HUES6 (cell line): Measurements from ENCODE around the gene AK4.
A peak's percentile ranks its signal among the peaks of the same experiment; 100 is the strongest.

Source experiments
- H3K27ac ChIP-seq: 2 replicates; pipeline ENCODE4 v1.7.0; 2013; ENCODE audit warnings: low read depth, mild to moderate bottlenecking, low read length, inconsistent platforms
- H3K27me3 ChIP-seq: 2 replicates; pipeline ENCODE4 v1.6.1; 2013; ENCODE audit warnings: low read length; ENCODE audit not compliant: control insufficient read depth, insufficient read depth
- H3K36me3 ChIP-seq: 2 replicates; pipeline ENCODE4 v1.6.1; 2013; ENCODE audit warnings: low read length; ENCODE audit not compliant: control insufficient read depth, insufficient read depth
- H3K4me1 ChIP-seq: 2 replicates; pipeline ENCODE4 v1.6.1; 2013; ENCODE audit warnings: low read length; ENCODE audit not compliant: control insufficient read depth, insufficient read depth
- H3K4me3 ChIP-seq: 2 replicates; pipeline ENCODE4 v1.5.1; 2013; ENCODE audit warnings: low read depth, low read length
- H3K9ac ChIP-seq: one replicate; pipeline ENCODE4 v1.6.1; 2013; ENCODE audit warnings: mild to moderate bottlenecking, low read length
- H3K9me3 ChIP-seq: 2 replicates; pipeline ENCODE4 v1.6.1; 2013; ENCODE audit warnings: low read depth, low read length; ENCODE audit not compliant: control insufficient read depth, insufficient read depth

Gene AK4

GRCh38 chr1:65265651-65266351 is 117.8 kb downstream of the AK4 start:
- H3K4me3 ChIP-seq = peak overlapping the region; percentile 62
- peaks cover 14% of the 10 kb centered on the region for H3K4me1 ChIP-seq
- H3K27ac ChIP-seq = no peak overlapping the region
- H3K9ac ChIP-seq = peak overlapping the region; percentile 77
- H3K36me3 ChIP-seq = no peaks in the 10 kb centered on the region
- peaks cover 7% of the 10 kb centered on the region for H3K27me3 ChIP-seq
- H3K9me3 ChIP-seq = no peaks in the 10 kb centered on the region

- Histone ChIP-seq H3K9me3 (no peaks in the 10 kb centered on the region), H3K36me3 (no peaks in the 10 kb centered on the region), H3K27ac (no peak overlapping the region), H3K4me1 (peaks cover 13% of the 10 kb centered on the region), H3K9ac (no peak overlapping the region), H3K4me3 (peak overlapping the region; percentile 62), H3K27me3 (peaks cover 7% of the 10 kb centered on the region)
Measured at GRCh38 chr1:65266476-65266875, 118.5 kb downstream of the AK4 start.

GRCh38 chr1:65267271-65267670 is 119.3 kb downstream of the AK4 start:
- Histone ChIP-seq H3K27ac (no peak overlapping the region), H3K36me3 (no peaks in the 10 kb centered on the region), H3K27me3 (peaks cover 7% of the 10 kb centered on the region), H3K9ac (no peak overlapping the region), H3K4me3 (no peak overlapping the region), H3K4me1 (peaks cover 13% of the 10 kb centered on the region), H3K9me3 (no peaks in the 10 kb centered on the region)

GRCh38 chr1:65267683-65268082 is 119.7 kb downstream of the AK4 start:
- Histone ChIP-seq H3K27me3 (peaks cover 7% of the 10 kb centered on the region), H3K36me3 (no peaks in the 10 kb centered on the region), H3K9ac (no peak overlapping the region), H3K4me3 (no peak overlapping the region), H3K4me1 (peaks cover 13% of the 10 kb centered on the region), H3K27ac (no peak overlapping the region), H3K9me3 (no peaks in the 10 kb centered on the region)

GRCh38 chr1:65269612-65270011 is 121.6 kb downstream of the AK4 start:
- peaks cover 7% of the 10 kb centered on the region for H3K27me3 ChIP-seq
- H3K4me1 ChIP-seq = peaks cover 9% of the 10 kb centered on the region
- H3K36me3 ChIP-seq = no peaks in the 10 kb centered on the region
- H3K4me3 ChIP-seq = no peak overlapping the region
- no peak overlapping the region for H3K9ac ChIP-seq
- no peak overlapping the region for H3K27ac ChIP-seq
- no peaks in the 10 kb centered on the region for H3K9me3 ChIP-seq

GRCh38 chr1:65276197-65276939 is 128.4 kb downstream of the AK4 start:
- Histone ChIP-seq H3K4me1 (peaks cover 32% of the 10 kb centered on the region), H3K27me3 (peaks cover 6% of the 10 kb centered on the region; the same call in 1 of the 2 replicates), H3K9ac (no peak overlapping the region), H3K36me3 (no peaks in the 10 kb centered on the region), H3K9me3 (no peaks in the 10 kb centered on the region), H3K4me3 (no peak overlapping the region), H3K27ac (no peak overlapping the region)

- Histone ChIP-seq H3K4me3 (peak overlapping the region; percentile 47; the same call in 1 of the 2 replicates), H3K9me3 (no peaks in the 10 kb centered on the region), H3K27me3 (peaks cover 6% of the 10 kb centered on the region; the same call in 1 of the 2 replicates), H3K9ac (no peak overlapping the region), H3K36me3 (no peaks in the 10 kb centered on the region), H3K4me1 (peaks cover 32% of the 10 kb centered on the region), H3K27ac (no peak overlapping the region)
Measured at GRCh38 chr1:65277605-65278347, 129.8 kb downstream of the AK4 start.

- peaks cover 6% of the 10 kb centered on the region; the same call in 1 of the 2 replicates for H3K27me3 ChIP-seq
- peak overlapping the region; percentile 47 for H3K4me3 ChIP-seq
- no peak overlapping the region for H3K27ac ChIP-seq
- H3K36me3 ChIP-seq = no peaks in the 10 kb centered on the region
- no peaks in the 10 kb centered on the region for H3K9me3 ChIP-seq
- H3K4me1 ChIP-seq = peaks cover 32% of the 10 kb centered on the region
- peak overlapping the region; percentile 21 for H3K9ac ChIP-seq
Measured at GRCh38 chr1:65278376-65279069, 130.5 kb downstream of the AK4 start.

- no peak overlapping the region for H3K27ac ChIP-seq
- H3K36me3 ChIP-seq = no peaks in the 10 kb centered on the region
- no peaks in the 10 kb centered on the region for H3K9me3 ChIP-seq
- H3K27me3 ChIP-seq = peaks cover 6% of the 10 kb centered on the region; the same call in 1 of the 2 replicates
- peak overlapping the region; percentile 47 for H3K4me3 ChIP-seq
- peak overlapping the region; percentile 21 for H3K9ac ChIP-seq
- H3K4me1 ChIP-seq = peaks cover 32% of the 10 kb centered on the region
Measured at GRCh38 chr1:65279070-65279779, 131.2 kb downstream of the AK4 start.
